ENCODE data around the gene SNAPIN. TPM values are rescaled to one million over a fixed set of nuclear protein-coding genes. Genes with fewer than 3 reads are reported as not detected.
A peak's percentile ranks its signal among the peaks of the same experiment; 100 is the strongest.
"Not testable (repeated sequence)": the region's sequence is repeated elsewhere in the genome, so short reads cannot be mapped to it uniquely, and the experiment has no call there.

The SNAPIN gene
- total RNA-seq, 2 experiments from 2014 or later: 31.3 to 32.1 TPM

DNA sequence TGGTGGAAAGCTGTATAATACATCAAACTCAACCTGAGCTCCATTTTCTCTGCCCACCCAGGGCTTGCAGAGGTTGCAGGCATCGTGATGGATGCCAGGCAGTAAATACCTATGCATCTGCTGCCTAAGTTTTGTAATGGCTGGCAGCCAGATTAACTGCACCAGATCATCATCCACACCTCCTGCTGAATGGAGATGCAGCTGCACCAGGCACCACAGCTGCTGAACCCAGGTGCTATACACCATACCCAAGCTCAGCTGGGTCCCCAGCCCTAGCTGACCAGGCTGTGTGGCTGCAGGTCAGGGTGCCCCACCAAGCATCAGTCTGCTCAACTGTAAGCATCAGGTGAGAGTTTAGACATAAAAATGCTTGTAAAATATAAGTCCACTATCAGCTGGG lies 6.7 kb upstream of the SNAPIN start:
- CTCF ChIA-PET: interaction anchor here (0.9 to 2.1 kb wide), 5 partner anchors 14 to 157 kb away, joined by 3 to 7 read pairs (median 4); no protein-coding TSS in a partner anchor
- DNase-seq: no peak
- H3K36me3 Mint-ChIP-seq: peaks cover 2% of the 10 kb centered on the region
- H3K4me3 Mint-ChIP-seq: no peak overlapping the region
- POLR2A ChIA-PET: interaction anchor here (0.7 to 2.4 kb wide), 4 partner anchors 13 to 76 kb away, joined by 3 to 6 read pairs (median 4); partner anchors contain the start of genes CHTOP and INTS3
- intact Hi-C loops (cut with micrococcal nuclease): loop anchor here (10.0 kb wide), 1 partner anchor 1353 kb away; the partner anchor contains the start of gene ZBTB7B
- no peaks in the 10 kb centered on the region for H3K27me3 Mint-ChIP-seq
- H3K27ac Mint-ChIP-seq: no peak overlapping the region
- peaks cover 21% of the 10 kb centered on the region for H3K4me1 Mint-ChIP-seq (ENCODE audit: low read depth)
- H3K9me3 Mint-ChIP-seq: no peaks in the 10 kb centered on the region

DNA sequence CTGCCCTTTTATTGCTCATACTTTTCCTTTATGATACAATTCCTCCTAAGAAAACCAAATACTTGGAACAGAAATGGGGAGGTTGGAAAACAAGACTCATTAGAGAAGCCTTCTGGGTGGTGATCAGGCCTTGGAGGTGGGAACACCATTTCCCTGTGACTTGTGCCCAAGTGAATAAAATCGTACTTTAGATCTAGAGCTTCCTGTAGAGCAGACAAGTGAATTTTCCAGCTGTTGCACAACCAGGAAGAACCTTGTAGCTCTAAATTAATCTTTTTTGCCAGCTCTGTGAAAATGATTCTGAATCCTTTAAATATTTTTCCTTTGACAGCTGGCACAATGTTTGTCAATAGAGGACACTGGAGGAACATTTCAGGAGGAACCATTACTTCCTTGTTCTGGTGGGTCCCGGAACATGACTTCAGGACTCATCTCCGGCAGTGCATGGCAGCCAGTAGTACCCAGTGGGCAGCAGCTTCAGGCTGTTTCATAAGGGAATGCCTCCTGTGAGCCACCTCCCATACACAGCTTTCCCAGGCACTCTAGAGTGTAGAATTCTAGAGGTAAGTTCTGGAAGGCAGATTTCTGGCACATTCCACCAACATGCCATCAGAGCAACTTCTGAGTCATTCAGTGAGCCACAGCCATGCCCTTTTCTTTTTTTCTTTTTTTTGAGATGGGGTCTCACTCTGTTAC lies 5.5 kb upstream of the SNAPIN start:
- no peak for DNase-seq
- Mint-ChIP-seq H3K4me3 (no peak overlapping the region), H3K27me3 (no peaks in the 10 kb centered on the region), H3K27ac (no peak overlapping the region), H3K4me1 (ENCODE audit: low read depth) (peaks cover 16% of the 10 kb centered on the region), H3K36me3 (no peaks in the 10 kb centered on the region), H3K9me3 (no peaks in the 10 kb centered on the region)
- intact Hi-C loops (cut with micrococcal nuclease): loop anchor here (10.0 kb wide), 1 partner anchor 1352 kb away; the partner anchor contains the start of gene ZBTB7B
- ChIA-PET CTCF (interaction anchor here (1.4 to 2.1 kb wide), 2 partner anchors 121 to 143 kb away, joined by 4 to 7 read pairs; no protein-coding TSS in a partner anchor), POLR2A (interaction anchor here (2.4 kb wide), 1 partner anchor 19 kb away, joined by 6 read pairs; the partner anchor contains the start of gene CHTOP)

DNA sequence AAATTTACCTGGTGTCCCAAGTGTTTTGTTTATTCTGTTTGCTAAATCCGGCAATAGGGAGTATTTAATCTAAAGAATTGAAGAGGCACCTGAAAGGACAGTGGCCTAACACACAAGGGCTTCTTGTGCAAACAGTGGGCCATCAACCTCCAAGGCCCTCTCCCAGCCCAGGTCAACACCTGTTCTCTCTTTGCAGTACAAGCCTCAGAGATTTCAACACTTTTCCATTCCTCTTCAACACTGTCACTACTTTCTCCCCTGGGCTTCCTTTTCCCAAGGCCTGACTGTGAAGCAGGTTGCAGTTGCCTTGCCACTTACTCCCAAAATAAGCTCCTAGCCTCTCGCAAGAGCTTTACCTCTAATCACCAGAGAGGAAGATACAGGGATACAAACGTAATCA lies 3.2 kb upstream of the SNAPIN start:
- intact Hi-C loops (cut with micrococcal nuclease): loop anchor here (5.0 to 10.0 kb wide), 2 partner anchors 88 to 1349 kb away; partner anchors contain the start of genes S100A2 and ZBTB7B
- POLR2A ChIA-PET: no interaction called here
- H3K36me3 Mint-ChIP-seq: peaks cover 1% of the 10 kb centered on the region
- CTCF ChIA-PET: interaction anchor here (1.3 kb wide), 1 partner anchor 145 kb away, joined by 4 read pairs; no protein-coding TSS in a partner anchor
- H3K27ac Mint-ChIP-seq: no peak overlapping the region
- no peaks in the 10 kb centered on the region for H3K27me3 Mint-ChIP-seq
- no peak for DNase-seq
- no peak overlapping the region for H3K4me3 Mint-ChIP-seq
- no peaks in the 10 kb centered on the region for H3K9me3 Mint-ChIP-seq
- peaks cover 15% of the 10 kb centered on the region for H3K4me1 Mint-ChIP-seq (ENCODE audit: low read depth)

DNA sequence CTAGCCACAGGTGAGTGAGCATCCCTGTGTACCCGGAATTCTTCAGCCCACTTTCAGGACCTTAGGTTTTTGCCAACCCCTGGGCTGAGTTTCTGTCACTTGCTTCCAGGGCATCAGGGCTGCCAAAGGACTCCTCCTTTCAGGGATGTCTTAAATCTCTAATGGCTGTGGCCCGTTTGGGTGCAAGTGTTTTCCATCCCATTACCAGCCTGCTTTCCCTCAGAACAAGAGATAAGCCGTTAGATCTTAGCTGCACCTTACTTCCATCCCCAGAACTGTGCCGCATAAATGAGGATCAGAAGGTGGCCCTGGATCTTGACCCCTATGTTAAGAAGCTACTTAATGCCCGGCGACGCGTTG lies 652 bp downstream of the SNAPIN start:
- Mint-ChIP-seq H3K4me3 (peak overlapping the region; percentile 93), H3K27ac (peak overlapping the region; percentile 82), H3K36me3 (peaks cover 31% of the 10 kb centered on the region), H3K9me3 (no peaks in the 10 kb centered on the region), H3K4me1 (ENCODE audit: low read depth) (peaks cover 17% of the 10 kb centered on the region), H3K27me3 (no peaks in the 10 kb centered on the region)
- no peak for DNase-seq
- POLR2A ChIA-PET: interaction anchor here (1.3 to 2.6 kb wide), 6 partner anchors 9 to 331 kb away, joined by 4 to 16 read pairs (median 9); partner anchors contain the start of genes CHTOP, ILF2 and RPS27
- intact Hi-C loops (cut with micrococcal nuclease): loop anchor here (5.0 to 10.0 kb wide), 2 partner anchors 92 to 1346 kb away; partner anchors contain the start of genes S100A2 and ZBTB7B
- CTCF ChIA-PET: interaction anchor here (0.6 to 1.7 kb wide), 7 partner anchors 13 to 149 kb away, joined by 3 to 6 read pairs (median 3); partner anchors contain the start of gene CHTOP

DNA sequence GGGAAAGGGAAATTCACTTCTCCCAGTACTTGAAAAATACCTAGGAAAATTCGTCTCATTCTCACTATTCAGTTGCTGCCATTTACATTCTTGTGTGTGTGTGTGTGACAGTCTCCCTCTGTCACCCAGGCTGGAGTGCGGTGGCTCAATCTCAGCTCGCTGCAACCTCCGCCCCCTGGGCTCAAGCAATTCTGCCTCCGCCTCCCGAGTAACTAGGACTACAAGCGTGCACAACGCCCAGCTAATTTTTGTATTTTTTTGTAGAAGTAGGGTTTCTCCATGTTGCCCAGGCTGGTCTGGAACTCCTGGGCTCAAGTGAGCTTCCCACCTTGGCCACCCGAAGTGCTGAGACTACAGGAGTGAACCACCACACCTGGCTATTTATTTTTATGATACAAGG lies 1.2 kb downstream of the SNAPIN start:
- POLR2A ChIA-PET: interaction anchor here (0.6 to 2.6 kb wide), 5 partner anchors 11 to 331 kb away, joined by 4 to 12 read pairs (median 7); partner anchors contain the start of genes CHTOP, ILF2 and RPS27
- no peaks in the 10 kb centered on the region for H3K9me3 Mint-ChIP-seq
- intact Hi-C loops (cut with micrococcal nuclease): loop anchor here (5.0 to 10.0 kb wide), 2 partner anchors 92 to 1345 kb away; partner anchors contain the start of genes S100A2 and ZBTB7B

DNA sequence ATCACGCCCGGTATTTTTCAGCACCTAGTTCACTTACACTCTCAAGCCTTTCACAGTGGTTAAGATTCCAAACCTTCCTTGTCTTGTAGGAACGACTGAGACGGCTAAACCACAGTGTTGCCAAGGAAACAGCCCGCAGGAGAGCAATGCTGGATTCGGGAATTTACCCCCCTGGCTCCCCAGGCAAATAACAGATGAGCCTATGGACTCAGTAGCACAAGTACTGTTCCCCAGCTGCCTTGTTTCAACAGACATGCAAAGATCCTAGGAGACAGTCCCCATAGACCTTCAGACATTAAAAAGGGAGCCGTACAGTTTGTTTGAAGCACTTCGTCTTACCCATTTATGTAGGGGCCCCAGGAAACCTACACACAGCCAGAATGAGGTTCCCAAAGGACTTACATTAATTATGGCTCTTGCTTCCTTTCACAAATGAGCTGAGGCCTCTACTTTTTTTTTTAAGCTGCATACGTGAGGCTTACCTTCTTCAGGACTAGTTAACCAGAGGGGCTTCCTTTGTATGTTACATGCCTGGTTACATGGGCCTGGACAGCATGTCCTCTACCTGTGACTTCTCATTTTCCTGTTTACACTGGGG lies 2.7 kb downstream of the SNAPIN start:
- DNase-seq: no peak
- peaks cover 50% of the 10 kb centered on the region for H3K36me3 Mint-ChIP-seq
- no peak overlapping the region for H3K27ac Mint-ChIP-seq
- no peak overlapping the region for H3K4me3 Mint-ChIP-seq
- peaks cover 17% of the 10 kb centered on the region for H3K4me1 Mint-ChIP-seq (ENCODE audit: low read depth)
- POLR2A ChIA-PET: interaction anchor here (0.7 to 1.5 kb wide), 3 partner anchors 14 to 126 kb away, joined by 3 read pairs; partner anchors contain the start of gene S100A6
- H3K9me3 Mint-ChIP-seq: no peaks in the 10 kb centered on the region
- CTCF ChIA-PET: no interaction called here
- H3K27me3 Mint-ChIP-seq: no peaks in the 10 kb centered on the region
- intact Hi-C loops (cut with micrococcal nuclease): no loop called here

More for the DNA sequence above, 1.2 kb downstream of the SNAPIN start:
- DNase-seq: no peak
- peak overlapping the region; percentile 82 for H3K27ac Mint-ChIP-seq
- peaks cover 17% of the 10 kb centered on the region for H3K4me1 Mint-ChIP-seq (ENCODE audit: low read depth)
- peak overlapping the region; percentile 93 for H3K4me3 Mint-ChIP-seq
- CTCF ChIA-PET: interaction anchor here (1.0 to 1.7 kb wide), 6 partner anchors 13 to 149 kb away, joined by 3 to 6 read pairs (median 4); partner anchors contain the start of gene CHTOP
- peaks cover 35% of the 10 kb centered on the region for H3K36me3 Mint-ChIP-seq
- H3K27me3 Mint-ChIP-seq: no peaks in the 10 kb centered on the region

- Mint-ChIP-seq H3K9me3 (no peaks in the 10 kb centered on the region), H3K36me3 (peaks cover 53% of the 10 kb centered on the region), H3K4me3 (no peak overlapping the region), H3K27me3 (no peaks in the 10 kb centered on the region), H3K27ac (no peak overlapping the region), H3K4me1 (ENCODE audit: low read depth) (peaks cover 17% of the 10 kb centered on the region)
- intact Hi-C loops (cut with micrococcal nuclease): no loop called here
- no peak for DNase-seq
- POLR2A ChIA-PET: interaction anchor here (1.0 to 1.5 kb wide), 2 partner anchors 15 to 127 kb away, joined by 3 read pairs; partner anchors contain the start of gene S100A6
- CTCF ChIA-PET: interaction anchor here (0.7 to 1.4 kb wide), 2 partner anchors 9 to 90 kb away, joined by 3 to 5 read pairs; no protein-coding TSS in a partner anchor
Observed at GRCh38 chr1:153662269-153662668, 3.8 kb downstream of the SNAPIN start.

- intact Hi-C loops (cut with micrococcal nuclease): no loop called here
Observed at GRCh38 chr1:153663211-153663610, 4.7 kb downstream of the SNAPIN start.

GRCh38 chr1:153667439-153667838 lies 8.9 kb downstream of the SNAPIN start:
- no peak overlapping the region for H3K4me3 Mint-ChIP-seq
- ChIA-PET CTCF (no interaction called here), POLR2A (interaction anchor here (0.7 to 3.1 kb wide), 3 partner anchors 9 to 136 kb away, joined by 3 to 16 read pairs (median 3); partner anchors contain the start of gene SNAPIN)
- peaks cover 64% of the 10 kb centered on the region for H3K36me3 Mint-ChIP-seq
- no peak for DNase-seq
- peaks cover 31% of the 10 kb centered on the region for H3K4me1 Mint-ChIP-seq (ENCODE audit: low read depth)
- no peaks in the 10 kb centered on the region for H3K27me3 Mint-ChIP-seq
- intact Hi-C loops (cut with micrococcal nuclease): no loop called here
- H3K9me3 Mint-ChIP-seq: no peaks in the 10 kb centered on the region
- H3K27ac Mint-ChIP-seq: peak overlapping the region; percentile 55

More at GRCh38 chr1:153663211-153663610, 4.7 kb downstream of the SNAPIN start:
- peak overlapping the region; percentile 7 for H3K27ac Mint-ChIP-seq
- H3K4me3 Mint-ChIP-seq: no peak overlapping the region
- no peaks in the 10 kb centered on the region for H3K9me3 Mint-ChIP-seq
- H3K27me3 Mint-ChIP-seq: no peaks in the 10 kb centered on the region
- ChIA-PET POLR2A (no interaction called here), CTCF (no interaction called here)
- peaks cover 25% of the 10 kb centered on the region for H3K4me1 Mint-ChIP-seq (ENCODE audit: low read depth)
- DNase-seq: peak; percentile 22
- peaks cover 63% of the 10 kb centered on the region for H3K36me3 Mint-ChIP-seq

DNA sequence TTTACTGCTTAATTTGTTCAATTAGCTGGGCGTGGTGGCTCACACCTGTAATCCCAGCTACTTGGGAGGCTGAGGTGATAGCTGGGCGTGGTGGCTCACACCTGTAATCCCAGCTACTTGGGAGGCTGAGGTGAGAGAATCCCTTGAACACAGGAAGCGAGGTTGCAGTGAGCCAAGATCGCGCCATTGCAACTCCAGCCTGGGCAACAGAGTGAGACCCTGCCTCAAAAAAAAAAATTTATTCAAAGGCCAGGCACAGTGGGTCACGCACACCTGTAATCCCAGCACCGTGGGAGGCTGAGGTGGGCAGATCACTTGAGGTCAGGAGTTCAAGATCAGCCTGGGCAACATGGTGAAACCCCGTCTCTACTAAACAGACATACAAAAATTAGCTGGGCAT lies 10.2 kb downstream of the SNAPIN start:
- H3K9me3 Mint-ChIP-seq; H3K27ac Mint-ChIP-seq; H3K4me3 Mint-ChIP-seq; intact Hi-C loops (cut with micrococcal nuclease); DNase-seq; H3K27me3 Mint-ChIP-seq: not testable (repeated sequence)
- POLR2A ChIA-PET: interaction anchor here (0.6 to 3.1 kb wide), 2 partner anchors 10 to 322 kb away, joined by 3 to 16 read pairs; partner anchors contain the start of genes RPS27 and SNAPIN
- peaks cover 56% of the 10 kb centered on the region for H3K36me3 Mint-ChIP-seq
- peaks cover 31% of the 10 kb centered on the region for H3K4me1 Mint-ChIP-seq (ENCODE audit: low read depth)
- CTCF ChIA-PET: interaction anchor here (0.6 to 1.3 kb wide), 3 partner anchors 42 to 318 kb away, joined by 3 to 4 read pairs (median 3); partner anchors contain the start of gene RAB13

DNA sequence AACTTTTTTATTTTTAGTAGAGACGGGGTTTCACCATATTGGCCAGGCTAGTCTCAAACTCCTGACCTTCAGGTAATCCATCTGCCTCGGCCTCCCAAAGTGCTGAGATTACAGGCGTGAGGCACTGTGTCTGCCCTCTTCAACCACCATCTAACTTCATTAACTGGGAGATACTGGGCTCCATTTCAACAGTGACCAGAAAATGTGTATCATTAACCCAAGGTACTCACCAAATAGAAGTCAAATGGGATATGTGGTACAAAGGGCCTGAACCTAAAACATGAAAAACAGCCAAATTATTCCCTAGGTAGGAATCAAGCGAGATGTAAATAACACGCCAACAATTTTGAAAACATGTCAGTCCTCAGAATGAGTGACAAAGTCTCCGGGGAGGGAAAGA lies 11.1 kb downstream of the SNAPIN start:
- H3K27me3 Mint-ChIP-seq: no peaks in the 10 kb centered on the region
- ChIA-PET CTCF (no interaction called here), POLR2A (interaction anchor here (3.0 to 3.1 kb wide), 2 partner anchors 11 to 35 kb away, joined by 16 to 19 read pairs; partner anchors contain the start of genes CHTOP and SNAPIN)
- H3K9me3 Mint-ChIP-seq: no peaks in the 10 kb centered on the region
- no peak for DNase-seq
- intact Hi-C loops (cut with micrococcal nuclease): loop anchor here (2.0 kb wide), 4 partner anchors 57 to 321 kb away; partner anchors contain the start of genes GATAD2B and RPS27
- H3K27ac Mint-ChIP-seq: no peak overlapping the region
- H3K4me1 Mint-ChIP-seq (ENCODE audit: low read depth): peaks cover 31% of the 10 kb centered on the region
- H3K4me3 Mint-ChIP-seq: no peak overlapping the region
- H3K36me3 Mint-ChIP-seq: peaks cover 48% of the 10 kb centered on the region

Data from activated CD4-positive, alpha-beta memory T cell treated with anti-CD3 and anti-CD28 coated beads for 36 hours (primary cell).